ENCODE data around the gene ANKFN1.

GRCh38 chr17:56167491-56167890 is 14.2 kb downstream of the ANKFN1 start:
- no peak for TF ChIP-seq CTCF (conservative IDR thresholded peaks at IDR 0.05; ENCODE audit: low read length)
- TF ChIP-seq EZH2phosphoT487 (IDR thresholded peaks at IDR 0.05; ENCODE audit: borderline replicate concordance) = no peak

Data from Loucy (cell line).